GM21737 (cell line): ENCODE data around the gene STOML2.
A peak's percentile ranks its signal among the peaks of the same experiment; 100 is the strongest.

ENCODE experiments used
- ATAC-seq: cut with Tn5 transposase; IDR thresholded peaks from one replicate; pipeline ENCODE4 v1.9.1; 2021; ENCODE audit warnings: mild to moderate bottlenecking, moderate library complexity; ENCODE audit not compliant: unreplicated experiment

Gene STOML2

GRCh38 chr9:35108461-35108860, 5.5 kb upstream of the STOML2 start:
- ATAC-seq = no peak

GRCh38 chr9:35107297-35108290, 4.7 kb upstream of the STOML2 start:
- ATAC-seq = no peak

GRCh38 chr9:35106343-35106730, 3.4 kb upstream of the STOML2 start:
- ATAC-seq = no peak

- no peak for ATAC-seq
Measured at GRCh38 chr9:35105571-35106342, 2.8 kb upstream of the STOML2 start.

- no peak for ATAC-seq
Measured at GRCh38 chr9:35105126-35105525, 2.2 kb upstream of the STOML2 start.

GRCh38 chr9:35104586-35104985, 1.7 kb upstream of the STOML2 start:
- no peak for ATAC-seq

GRCh38 chr9:35103660-35104191, 795 bp upstream of the STOML2 start:
- no peak for ATAC-seq

GRCh38 chr9:35102465-35102768, 514 bp downstream of the STOML2 start:
- ATAC-seq = no peak

GRCh38 chr9:35097573-35097972, 5.4 kb downstream of the STOML2 start:
- ATAC-seq = no peak

- peak; percentile 81 for ATAC-seq
Measured at GRCh38 chr9:35096035-35096849, 6.7 kb downstream of the STOML2 start, which contains the start of gene PIGO. Gene PIGO, minus strand, starts transcription at chr9:35096591. Its CDS starts 1,026 bp downstream, at chr9:35095565.

GRCh38 chr9:35091536-35091935, 11.4 kb downstream of the STOML2 start:
- ATAC-seq = no peak

- ATAC-seq = no peak
Measured at GRCh38 chr9:35089434-35089833, 13.5 kb downstream of the STOML2 start.

- no peak for ATAC-seq
Measured at GRCh38 chr9:35085078-35085477, 17.9 kb downstream of the STOML2 start.

- ATAC-seq = peak; percentile 78
Measured at GRCh38 chr9:35079426-35080341, 23.2 kb downstream of the STOML2 start, which contains the start of gene FANCG. Gene FANCG, minus strand, starts transcription at chr9:35079942. Its CDS starts 418 bp downstream, at chr9:35079524.

GRCh38 chr9:35079041-35079425, 23.9 kb downstream of the STOML2 start:
- ATAC-seq = no peak

GRCh38 chr9:35078066-35078465, 24.9 kb downstream of the STOML2 start:
- no peak for ATAC-seq

- no peak for ATAC-seq
Measured at GRCh38 chr9:35076848-35077247, 26.1 kb downstream of the STOML2 start.

GRCh38 chr9:35075358-35075757, 27.6 kb downstream of the STOML2 start:
- ATAC-seq = no peak

GRCh38 chr9:35074791-35075190, 28.1 kb downstream of the STOML2 start:
- ATAC-seq = no peak

- no peak for ATAC-seq
Measured at GRCh38 chr9:35074141-35074540, 28.8 kb downstream of the STOML2 start.
